Activated CD8-positive, alpha-beta memory T cell treated with anti-CD3 and anti-CD28 coated beads for 24 hours (primary cell): ENCODE measurements around the gene CHAC1.
"Not testable (repeated sequence)": the region's sequence is repeated elsewhere in the genome, so short reads cannot be mapped to it uniquely, and the experiment has no call there.

Experiments
- DNase-seq: peaks from one replicate; pipeline ENCODE4 v3.0.0-alpha.2; 2020

Gene CHAC1

DNA sequence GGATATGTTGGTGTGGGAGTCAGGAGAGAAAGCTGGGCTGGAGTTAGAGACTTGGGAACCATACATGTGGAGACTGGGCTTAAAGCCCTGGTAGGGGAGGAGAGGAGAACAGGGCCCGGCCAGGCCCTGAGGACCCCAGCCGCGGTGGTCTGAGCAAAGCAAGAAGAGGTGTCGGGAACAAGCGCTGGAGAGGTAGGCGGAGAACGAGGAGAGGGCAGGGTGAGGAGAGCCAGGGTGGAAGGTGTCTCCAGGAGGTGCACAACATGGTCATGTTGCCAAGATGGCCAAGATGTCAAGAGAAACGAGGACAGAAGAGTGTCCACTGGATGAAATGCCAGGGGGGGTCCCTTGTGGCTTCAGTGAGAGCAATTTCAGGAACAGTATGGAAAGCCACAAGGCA is 5.5 kb downstream of the CHAC1 start:
- peak; percentile 54 for DNase-seq

DNA sequence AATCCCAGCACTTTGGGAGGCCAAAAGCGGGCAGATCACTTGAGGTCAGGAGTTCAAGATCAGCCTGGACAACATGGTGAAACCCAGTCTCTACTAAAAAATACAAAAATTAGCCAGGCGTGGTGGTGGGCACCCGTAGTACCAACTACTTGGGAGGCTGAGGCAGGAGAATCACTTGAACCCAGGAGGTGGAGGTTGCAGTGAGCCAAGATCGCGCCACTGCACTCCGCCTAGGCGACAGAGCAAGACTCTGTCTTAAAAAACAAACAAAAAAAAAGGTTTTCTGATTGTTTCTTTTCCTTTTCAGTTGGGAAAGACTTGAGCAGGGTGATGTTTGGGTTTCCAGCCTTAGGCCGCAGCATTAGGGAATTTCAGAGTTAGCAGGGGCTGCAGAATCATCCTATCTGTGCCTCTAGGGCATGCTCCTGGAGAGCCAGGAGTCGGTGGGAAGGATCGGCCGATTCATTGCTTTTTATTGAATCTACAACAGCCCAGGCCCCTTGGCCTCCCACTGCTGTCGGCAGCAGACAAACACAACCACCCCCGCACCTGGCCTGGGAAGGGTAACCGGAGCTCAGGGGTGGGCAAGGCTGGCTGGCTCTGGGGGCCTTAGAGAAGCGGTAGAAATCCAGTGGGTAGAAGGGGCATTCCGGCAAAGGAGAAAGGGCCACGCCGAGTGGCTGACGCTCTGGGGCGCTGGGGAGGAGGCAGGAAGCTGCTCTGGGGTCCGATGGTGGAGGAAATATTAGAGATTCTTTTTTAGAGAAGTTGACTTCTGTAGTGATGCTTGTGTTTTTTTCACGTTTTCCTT is 6.3 kb downstream of the CHAC1 start:
- DNase-seq = no peak

DNA sequence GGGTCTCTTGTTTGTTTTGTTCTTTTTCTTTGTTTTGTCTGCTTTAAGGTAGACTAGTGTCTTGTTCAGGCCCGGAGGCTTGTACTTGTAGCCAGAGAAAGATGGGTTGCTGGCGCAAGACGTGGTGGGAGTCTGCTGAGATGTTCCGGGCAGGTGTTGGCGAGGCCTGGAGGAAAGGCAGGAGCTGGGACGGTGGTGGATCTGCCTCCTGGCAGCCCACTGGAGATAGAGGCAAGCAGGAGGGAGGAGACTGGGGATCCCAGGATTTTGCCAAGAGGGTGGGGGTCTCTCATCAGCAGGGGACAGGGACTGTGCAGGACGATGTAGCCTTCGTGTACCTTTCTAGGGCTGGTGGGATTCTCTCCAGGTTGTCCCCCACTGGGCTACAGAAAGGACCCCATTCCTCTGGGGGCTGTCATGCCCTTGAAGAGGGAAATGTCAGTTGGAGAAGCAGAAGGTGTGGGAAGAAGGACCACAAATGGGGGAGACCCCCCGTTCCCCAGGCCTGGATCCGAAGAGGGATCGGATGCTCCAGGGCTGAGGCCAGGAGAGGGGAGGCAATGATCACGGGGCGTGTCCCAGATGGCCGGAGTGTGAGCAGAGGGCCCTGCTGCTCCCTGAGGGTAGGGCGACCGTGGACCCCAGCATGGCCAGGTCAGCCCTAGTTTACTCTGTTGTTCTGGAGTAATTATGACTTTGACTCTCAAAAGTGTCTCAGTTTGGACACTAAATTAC is 7.0 kb downstream of the CHAC1 start:
- peak; percentile 49 for DNase-seq

DNA sequence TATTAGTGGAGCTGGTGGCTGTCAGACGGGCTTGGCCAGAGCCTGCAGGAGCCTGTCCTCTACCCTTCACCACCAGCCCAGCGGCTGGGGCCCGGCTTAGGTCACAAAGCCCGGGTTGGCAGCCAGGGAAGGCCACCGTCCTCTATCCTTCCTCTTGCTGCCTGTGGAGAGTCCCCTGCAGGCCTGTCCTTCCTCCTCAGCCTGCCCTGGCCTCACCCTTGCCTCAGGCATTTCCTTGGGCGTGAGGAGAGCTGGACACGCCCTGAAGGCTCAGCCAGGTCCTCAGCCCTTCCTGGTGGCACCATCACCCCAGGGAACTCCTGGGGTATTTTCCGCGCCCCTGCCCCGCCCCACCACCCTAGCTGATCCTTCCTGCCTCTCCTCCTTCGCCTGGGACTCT is 7.7 kb downstream of the CHAC1 start:
- peak; percentile 49 for DNase-seq

DNA sequence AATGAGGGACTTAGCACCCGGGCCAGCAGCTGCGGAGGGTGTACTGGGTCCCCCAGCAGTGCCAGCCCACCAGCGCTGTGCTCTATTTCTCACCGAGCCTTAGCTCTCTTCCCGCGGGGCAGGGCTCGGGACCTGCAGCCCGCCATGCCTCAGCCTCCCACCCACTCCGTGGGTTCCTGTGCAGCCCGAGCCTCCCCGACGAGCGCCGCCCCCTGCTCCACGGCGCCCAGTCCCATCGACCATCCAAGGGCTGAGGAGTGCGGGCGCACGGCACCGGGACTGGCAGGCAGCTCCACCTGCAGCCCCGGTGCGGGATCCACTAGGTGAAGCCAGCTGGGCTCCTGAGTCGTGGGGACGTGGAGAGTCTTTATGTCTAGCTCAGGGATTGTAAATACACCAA is 8.5 kb downstream of the CHAC1 start:
- DNase-seq = not testable (repeated sequence)

DNA sequence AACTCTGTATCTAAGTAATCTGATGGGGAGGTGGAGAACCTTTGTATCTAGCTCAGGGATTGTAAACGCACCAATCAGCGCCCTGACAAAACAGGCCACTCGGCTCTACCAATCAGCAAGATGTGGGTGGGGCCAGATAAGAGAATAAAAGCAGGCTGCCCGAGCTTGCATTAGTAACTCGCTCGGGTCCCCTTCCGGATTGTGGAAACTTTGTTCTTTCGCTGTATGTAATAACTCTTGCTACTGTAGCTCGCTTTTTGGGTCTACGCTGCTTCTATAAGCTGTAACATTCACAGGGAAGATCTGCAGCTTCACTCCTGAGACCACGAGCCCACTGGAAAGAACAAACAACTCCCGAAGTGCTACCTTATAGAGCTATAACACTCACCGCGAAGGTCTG is 9.0 kb downstream of the CHAC1 start:
- not testable (repeated sequence) for DNase-seq

DNA sequence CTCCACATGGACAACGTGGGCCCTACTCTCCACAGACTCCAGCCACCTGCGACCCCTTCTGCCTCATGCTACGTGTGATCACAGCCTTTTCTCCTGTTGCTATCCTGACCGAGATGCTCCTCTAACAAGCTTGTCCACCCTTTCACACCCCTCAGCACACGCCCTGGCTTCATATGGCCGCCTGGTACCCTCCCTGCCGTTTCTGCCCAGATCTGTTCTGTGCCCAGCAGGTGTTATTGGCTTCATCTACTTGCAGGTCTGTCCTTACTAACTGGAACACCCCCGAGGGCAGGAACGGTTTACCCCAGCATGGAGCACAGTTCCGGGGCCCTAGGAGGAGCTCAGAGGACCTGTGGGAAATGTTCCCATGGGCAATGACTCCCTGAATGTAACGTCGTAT is 9.9 kb downstream of the CHAC1 start:
- no peak for DNase-seq

DNA sequence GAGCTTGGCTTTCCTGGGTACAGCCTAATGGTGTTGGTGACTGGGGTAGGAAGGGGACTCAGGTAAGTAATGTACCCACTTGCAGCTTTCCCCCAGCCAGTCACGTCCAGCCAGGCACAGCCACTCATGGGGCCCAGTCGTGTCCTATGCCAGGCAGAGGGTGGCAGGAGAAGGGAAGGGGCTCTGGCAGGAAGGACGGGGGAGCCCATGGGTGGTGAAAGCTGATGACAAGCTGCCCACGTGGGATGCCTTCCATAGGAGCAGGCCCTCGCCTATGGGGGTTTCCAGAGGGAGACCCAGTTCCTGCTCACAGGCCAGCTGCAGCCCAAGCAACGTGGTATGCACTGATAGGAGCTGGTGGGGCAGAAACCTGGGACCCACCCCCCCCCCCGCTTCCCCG is 10.7 kb downstream of the CHAC1 start:
- DNase-seq = no peak

DNA sequence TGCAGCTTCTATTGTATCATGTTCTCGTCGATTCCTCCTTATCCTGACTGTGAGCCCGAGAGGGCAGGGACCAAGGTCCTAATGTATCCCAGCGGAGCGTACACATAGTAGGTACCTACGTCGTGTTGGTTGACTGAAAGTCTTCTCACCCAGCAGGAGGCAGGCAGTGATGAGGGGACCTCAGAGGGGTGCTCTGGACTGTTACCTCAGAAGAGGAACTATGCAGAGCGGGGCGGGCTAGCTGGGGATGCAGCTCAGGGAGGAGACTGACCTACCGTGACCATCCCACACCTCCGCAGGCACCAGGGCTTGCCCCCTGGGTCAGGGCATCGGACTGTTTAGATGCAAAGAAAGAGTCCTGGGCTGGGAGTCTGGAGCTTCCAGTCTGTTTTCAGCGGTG is 11.4 kb downstream of the CHAC1 start:
- DNase-seq = no peak

DNA sequence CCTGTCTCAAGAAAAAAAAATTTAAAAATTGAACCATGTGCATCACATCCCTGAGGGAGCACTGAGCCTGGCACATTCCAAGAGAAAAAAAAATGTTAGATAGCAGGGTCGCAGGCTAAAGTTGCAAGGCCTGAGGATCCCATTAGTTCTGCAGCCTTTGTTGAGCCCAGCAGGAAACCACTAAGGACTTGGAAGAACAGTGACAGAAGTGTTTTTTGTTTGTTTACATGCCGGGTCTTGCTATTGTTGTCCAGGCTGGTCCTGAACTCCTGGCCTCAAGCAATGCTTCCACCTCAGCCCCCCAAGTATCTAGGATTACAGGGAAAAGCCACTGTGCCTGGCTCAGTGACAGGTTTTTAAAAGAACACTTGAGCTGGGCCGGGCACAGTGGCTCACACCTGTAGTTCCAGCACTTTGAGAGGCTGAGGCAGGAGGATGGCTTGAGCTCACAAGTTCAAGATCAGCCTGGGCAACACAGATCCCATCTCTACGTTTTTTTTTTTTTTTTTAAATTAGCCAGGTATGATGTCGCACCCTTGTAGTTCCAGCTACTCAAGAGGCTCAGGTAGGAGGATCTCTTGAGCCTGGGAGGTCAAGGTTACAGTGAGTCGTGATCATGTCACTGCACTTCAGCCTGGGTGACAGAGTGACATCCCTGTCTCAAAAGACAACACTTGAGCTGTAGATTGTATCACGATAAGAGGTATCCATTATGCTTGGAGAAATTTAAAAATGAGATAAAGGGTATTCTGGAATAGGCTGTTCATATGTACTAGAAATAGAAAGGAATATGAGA is 15.2 kb downstream of the CHAC1 start:
- DNase-seq = no peak

DNA sequence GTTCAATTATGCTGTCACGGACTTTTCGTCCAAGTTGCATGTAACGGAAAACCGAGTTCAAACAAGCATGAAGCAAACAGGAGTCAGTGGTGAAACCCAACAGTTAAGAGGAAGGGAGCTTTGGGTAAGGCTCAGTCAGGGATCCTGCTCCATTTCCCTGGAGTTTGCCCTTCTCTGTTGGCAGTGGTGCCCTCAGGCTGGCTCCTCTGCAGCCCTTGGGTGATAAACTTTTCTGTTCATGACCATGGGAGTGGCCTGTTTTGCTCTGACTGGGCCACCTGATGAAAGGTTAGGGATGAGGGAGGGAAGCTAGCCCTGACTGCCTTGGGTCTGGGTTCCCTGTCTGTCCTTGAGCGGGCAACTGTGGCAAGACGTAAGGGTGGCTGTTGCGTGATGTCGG is 16.1 kb downstream of the CHAC1 start:
- no peak for DNase-seq

DNA sequence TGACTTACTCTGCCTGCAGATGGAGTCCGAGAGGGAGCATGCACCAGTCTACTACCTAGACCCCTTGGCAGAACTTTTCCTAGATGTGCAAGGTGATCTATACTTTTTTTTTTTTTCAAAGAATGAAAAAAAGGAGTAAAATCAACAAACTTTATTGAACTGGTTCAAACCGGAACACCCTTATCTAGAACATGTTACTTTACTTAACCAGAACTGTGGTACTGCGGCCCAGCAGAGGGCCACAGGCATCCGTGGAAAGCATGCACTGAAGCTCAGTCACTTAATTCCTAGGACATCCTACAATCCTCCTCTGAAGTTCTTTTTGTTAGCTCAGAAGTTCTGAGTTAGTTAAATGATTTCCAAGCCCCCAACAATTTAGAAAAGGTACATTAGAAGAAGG is 21.6 kb downstream of the CHAC1 start:
- no peak for DNase-seq

DNA sequence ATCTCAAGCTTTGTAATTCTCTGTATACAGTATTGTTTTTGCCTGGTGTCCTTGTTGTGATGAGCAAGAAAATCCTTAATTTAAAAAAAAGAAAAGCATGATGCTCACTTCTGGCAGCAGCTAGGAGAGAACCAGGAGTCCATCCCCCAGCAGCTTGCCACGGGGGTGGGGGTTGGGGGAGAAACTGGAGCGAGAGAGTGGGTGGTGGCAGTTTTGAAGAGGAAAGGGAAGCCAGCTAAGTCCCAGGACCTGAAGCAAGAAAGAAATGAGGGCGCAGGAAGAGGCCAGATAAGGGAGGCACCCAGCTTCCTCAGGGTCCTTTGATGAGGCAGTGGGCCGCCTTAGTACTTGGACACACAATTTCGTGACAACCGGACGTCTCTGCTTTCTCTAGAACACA is 23.5 kb downstream of the CHAC1 start:
- no peak for DNase-seq

DNA sequence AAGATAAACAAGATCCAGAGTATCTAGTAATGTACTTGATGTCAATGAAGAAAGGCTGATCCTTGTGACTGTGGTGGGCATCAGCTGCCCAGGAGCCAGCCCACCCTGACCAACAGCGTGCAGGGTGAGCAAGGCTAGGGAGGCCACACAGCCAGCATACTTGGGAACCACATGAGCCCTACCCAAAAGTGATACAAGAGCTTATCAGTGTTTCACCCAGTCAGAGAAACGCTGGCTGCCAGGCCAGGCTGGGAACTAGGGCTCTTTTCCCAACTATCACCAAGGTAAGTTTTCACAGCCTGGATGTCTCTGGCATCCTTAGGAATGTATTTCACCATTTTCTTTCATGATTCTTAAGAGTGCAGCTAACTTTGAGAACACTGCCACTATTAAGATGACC is 24.9 kb downstream of the CHAC1 start:
- DNase-seq = no peak

DNA sequence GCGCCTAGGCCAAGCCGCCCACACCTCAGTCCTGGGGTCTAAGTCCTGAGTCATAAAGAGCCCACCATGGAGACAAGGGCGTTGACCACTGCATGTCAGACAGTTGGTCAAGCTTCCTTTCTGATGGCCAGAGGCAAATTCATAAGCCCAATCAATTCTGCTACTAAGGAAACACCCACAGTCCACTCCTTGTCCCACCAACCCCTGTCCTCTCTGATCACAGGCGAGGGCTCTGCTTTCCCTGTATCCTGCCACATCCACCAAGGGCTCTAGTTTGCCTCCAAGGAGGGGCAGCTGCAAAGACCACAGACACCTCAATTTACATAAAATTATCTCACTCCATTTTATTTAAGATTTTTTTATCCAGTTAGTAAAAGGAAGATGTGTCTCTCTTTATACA is 25.3 kb downstream of the CHAC1 start:
- DNase-seq = no peak

DNA sequence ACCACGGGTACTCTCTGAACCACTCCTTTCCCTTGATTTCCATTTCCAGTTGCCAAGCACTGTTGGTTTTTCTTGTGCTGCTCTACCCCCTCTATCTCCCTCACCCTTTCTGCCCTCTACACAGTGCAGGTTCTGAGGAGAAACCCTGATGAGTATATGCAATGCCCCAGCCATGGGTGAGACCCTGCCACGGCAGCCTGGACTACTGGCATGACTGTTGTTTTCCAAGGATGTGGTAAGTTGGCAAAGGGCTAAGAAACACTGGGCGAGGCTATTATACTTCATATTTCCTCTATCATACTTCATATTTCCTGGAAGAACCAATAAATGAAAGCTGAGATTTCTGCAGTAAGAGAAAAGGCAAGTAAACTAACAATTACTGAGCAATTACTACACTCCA is 27.9 kb downstream of the CHAC1 start:
- no peak for DNase-seq

DNA sequence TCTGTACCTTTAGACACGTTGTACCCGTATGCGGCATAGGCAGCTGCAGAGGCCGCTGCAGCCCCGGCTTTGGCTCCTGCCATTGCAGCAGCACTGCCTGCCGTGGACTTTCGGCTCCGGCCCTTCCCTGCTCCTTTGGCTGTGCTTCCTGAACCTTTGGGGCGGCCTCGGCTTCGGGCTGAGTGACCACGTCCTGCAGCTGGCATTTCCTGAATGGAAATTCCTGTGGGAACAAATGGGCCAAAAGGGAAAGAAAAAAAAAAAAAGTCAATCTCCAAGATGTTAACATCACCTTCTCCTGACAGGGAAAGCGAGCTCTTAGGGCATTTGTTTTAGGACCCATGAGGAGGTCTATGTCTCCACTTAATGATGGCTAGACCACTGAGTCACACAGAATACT is 29.6 kb downstream of the CHAC1 start:
- DNase-seq = no peak

DNA sequence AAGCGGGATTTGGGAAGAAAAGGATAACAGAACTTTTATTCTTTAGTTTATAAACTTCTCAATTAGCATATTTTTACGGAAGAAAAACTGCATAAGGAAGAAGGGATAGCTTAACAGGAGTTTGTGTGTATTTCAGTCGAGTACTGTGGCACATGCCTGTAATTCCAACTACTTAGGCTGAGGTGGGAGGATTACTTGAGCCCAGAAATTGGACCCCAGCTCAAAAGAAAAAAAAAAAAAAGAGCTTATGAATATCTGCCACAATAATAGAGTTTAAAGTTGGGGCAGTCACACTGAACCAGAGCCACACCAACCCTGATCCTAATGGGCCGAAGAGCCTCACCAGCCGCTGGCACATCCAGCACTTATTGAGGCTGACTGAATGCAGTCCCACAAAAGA is 31.1 kb downstream of the CHAC1 start:
- DNase-seq = no peak

DNA sequence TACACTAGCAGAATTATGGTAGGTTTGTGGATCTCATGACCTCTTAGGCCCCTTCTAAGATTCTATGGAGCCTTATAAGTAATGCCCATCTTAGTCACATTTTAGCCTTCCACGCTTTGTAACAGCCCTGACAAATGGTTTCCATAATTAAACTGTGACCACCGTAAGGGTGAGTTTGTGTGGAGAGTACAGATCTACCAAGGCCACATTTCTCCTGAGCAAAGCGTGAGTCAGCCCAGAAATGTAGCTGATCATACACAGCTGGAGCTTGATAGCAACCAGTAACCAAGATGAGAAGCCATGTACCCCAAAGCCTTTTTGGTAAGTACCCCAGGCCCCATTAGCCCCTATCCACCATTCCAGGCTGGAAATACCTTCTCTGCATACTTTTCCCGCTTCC is 31.7 kb downstream of the CHAC1 start:
- DNase-seq = no peak

DNA sequence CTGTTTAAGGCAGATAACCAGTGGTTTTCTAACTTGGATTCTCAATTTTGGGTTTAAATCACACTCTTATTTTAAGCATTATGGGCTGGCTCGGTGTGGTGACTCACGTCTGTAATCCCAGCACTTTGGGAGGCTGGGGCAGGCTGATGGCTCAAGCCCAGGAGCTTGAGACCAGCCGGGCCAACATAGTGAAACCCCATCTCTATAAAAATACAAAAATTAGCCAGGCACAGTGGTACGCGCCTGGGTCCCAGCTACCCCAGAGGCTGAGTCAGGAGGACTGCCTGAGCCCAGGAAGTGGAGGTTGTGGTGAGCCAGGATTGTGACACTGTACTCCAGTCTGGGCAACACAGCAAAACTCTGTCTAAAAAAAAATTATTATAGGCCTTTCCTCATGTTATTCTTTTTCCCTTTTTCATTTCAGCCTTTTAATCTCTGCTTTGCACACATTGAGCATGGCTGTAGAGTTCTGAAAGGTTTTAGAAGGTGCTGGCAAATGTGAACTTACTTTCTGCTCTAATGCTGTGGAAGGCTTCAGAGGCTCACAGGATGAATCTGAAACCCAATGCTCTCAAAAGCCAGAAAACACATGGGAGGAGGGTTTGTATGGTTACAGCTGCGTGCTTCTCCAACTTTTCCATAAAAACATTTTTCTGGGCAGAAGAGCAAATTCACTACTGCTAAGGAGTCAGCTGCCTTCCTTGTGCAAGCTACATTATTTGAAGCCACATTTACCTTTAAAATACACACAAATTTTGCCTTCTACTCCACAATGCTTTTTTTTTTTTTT is 32.5 kb downstream of the CHAC1 start:
- no peak for DNase-seq

DNA sequence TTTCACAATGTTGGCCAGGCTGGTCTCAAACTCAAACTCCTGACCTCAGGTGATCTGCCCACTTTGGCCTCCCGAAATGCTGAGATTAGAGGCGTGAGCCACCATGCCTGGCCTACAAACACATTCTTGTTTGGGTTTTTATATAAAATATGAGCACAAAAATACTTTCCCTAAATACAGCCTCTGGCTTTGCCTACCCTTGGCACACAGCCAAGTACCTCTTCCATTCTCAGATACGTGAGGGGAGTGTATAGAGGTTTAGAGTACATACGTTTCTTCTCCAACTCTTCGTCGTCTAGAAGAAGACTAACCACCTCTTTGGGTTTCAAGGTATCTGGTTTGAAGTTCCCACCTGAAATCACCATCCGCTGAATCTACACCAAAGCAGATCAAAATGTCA is 33.5 kb downstream of the CHAC1 start:
- DNase-seq = no peak

DNA sequence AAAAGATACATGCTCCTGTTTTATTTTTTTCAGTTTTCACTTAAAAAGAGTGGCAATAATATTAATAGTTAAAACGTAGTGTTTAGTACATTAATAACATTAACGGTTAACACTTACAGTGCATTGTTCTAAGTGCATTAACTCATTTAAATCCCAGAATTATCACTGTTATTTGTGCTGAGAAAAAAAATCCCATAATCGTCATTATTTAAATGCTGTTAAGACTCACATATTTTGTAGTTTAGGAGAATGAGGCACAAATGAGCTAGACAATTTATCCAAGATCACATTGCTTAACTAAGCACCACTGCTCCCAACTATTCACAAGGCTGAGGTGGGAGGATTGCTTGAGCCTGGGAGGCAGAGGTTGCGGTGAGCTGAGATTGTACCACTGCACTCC is 34.9 kb downstream of the CHAC1 start:
- DNase-seq = no peak

DNA sequence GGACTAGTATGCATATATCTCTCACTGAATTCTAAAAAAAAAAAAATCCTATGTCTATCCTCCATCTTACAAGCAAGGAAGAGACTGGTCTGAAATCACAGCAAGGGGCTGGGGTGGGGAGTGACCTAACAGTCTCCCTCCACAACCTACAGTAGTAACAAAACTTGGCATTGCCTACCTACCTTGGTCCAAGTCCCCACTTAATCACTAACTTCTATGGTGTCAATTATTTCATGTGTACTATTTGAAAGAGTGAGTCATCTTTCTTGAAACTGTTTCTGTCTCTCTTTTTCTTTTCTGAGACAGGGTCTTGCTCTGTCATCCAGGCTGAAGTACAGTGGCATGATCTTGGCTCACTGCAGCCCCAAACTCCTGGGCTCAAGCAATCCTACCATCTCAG is 36.8 kb downstream of the CHAC1 start:
- no peak for DNase-seq
